ENCODE results near the gene BABAM2.

DNA sequence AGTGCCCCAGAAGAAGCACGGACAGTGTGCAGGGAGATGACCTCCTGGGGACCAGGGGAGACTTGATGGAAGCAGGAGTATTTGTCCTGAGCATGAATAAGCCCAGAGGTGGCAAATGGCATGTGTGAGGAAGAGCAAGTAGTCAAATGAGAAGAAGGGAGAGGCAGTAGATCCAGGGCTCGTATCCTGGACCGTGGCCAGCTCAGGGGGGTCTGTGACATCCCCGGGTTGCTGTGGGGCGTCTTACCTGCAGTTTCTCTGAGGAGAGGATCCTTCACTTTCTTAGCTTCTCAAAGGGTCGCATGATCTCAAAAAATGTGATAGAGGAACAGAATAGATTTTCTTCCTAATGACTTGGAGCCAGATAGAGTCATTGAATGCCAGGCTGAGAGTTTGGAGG, 445.1 kb downstream of the BABAM2 start:
- TF ChIP-seq CTCF (IDR thresholded peaks at IDR 0.05) (no peak), POLR2A (IDR thresholded peaks at IDR 0.05) (no peak)

Measured in Peyer's patch (tissue), 4 donors.